K562 (cell line): ENCODE results near the gene CTSW. TPM values are rescaled to one million over a fixed set of nuclear protein-coding genes. Genes with fewer than 3 reads are reported as not detected.

Experiments used
- EGR1 ChIP-seq: fragments of 450-650 bp; conservative IDR thresholded peaks from 2 replicates; pipeline ENCODE4 v1.6.1; 2017; ENCODE audit warnings: mild to moderate bottlenecking
- EP300 ChIP-seq: IDR thresholded peaks from 2 replicates; pipeline ENCODE4 v1.6.1; 2012; ENCODE audit warnings: low read length, improper control_type of control experiment
- HNRNPL ChIP-seq: fragments of 200-400 bp; formaldehyde crosslinking; IDR thresholded peaks from 2 replicates; pipeline ENCODE4 v1.6.1; 2017; ENCODE audit warnings: low read depth, mild to moderate bottlenecking, low read length
- POLR2B ChIP-seq: fragments of 450-650 bp; IDR thresholded peaks from 2 replicates; pipeline ENCODE4 v1.6.1; 2018; ENCODE audit warnings: low read depth; ENCODE audit not compliant: partially characterized antibody
- SIN3A ChIP-seq, 2 experiments: fragments of 150-350 bp in 1 of 2; IDR thresholded peaks; 2 replicates each; pipeline ENCODE4 v1.6.1; 2011 to 2016; ENCODE audit warnings: borderline replicate concordance in 2 of 2, low read depth in 2 of 2, low read length in 2 of 2, mild to moderate bottlenecking in 2 of 2, moderate library complexity in 2 of 2; ENCODE audit not compliant: control insufficient read depth in 1 of 2
- SIRT6 ChIP-seq: IDR thresholded peaks from one replicate; pipeline ENCODE4 v1.6.1; 2012; ENCODE audit warnings: low read depth, mild to moderate bottlenecking, control low read depth, inconsistent platforms, low read length, moderate library complexity
- ZFX ChIP-seq: sonication (generic); formaldehyde crosslinking; IDR thresholded peaks from 2 replicates; pipeline ENCODE4 v1.8.0; 2022; ENCODE audit warnings: mild to moderate bottlenecking, missing genetic modification reagents, moderate library complexity
- ZNF76 ChIP-seq: fragments of 250-450 bp; sonication (Bioruptor Pico); IDR thresholded peaks from 2 replicates; pipeline ENCODE4 v1.4.0; 2020; ENCODE audit warnings: mild to moderate bottlenecking, moderate library complexity, borderline replicate concordance
- polyA plus RNA-seq, 8 experiments: library from polyadenylated mRNA; depleted of rRNA in 4 of 8; stranded (reverse) in 5 of 8; unstranded in 3 of 8; fragments of >200 nt; fragmentation: Nextera tagmentation in 2 of 8; fragmentation: Illumina TruSeq in 1 of 8; extraction: Ambion mirVana in 2 of 8; extraction: Trizol in 1 of 8; gene quantifications; 2 replicates each; pipeline versions ENCODE4 v1.2.1 to v1.2.3, GENCODE V29; 2011 to 2014; ENCODE audit warnings: inconsistent platforms in 1 of 8, missing spikeins in 1 of 8
- total RNA-seq, 7 experiments: library from RNA; depleted of rRNA in 6 of 7; stranded (reverse); fragments of >200 nt in 6 of 7; fragmentation: Illumina TruSeq in 2 of 7; extraction: Trizol in 2 of 7; gene quantifications; 2 replicates each; pipeline versions ENCODE4 v1.2.1 to v1.2.3, GENCODE V29; 2011 to 2021; ENCODE audit warnings: low replicate concordance in 1 of 7
- TF ChIP-seq, protein P1 (sequence below): fragments of 200-400 bp; formaldehyde crosslinking; IDR thresholded peaks from 2 replicates; pipeline ENCODE4 v1.6.1; 2017; ENCODE audit warnings: mild to moderate bottlenecking, low read depth, low read length, moderate library complexity
- TF ChIP-seq, protein P2 (sequence below), 2 experiments: IDR thresholded peaks in 1 of 2; conservative IDR thresholded peaks in 1 of 2; 2 replicates each; pipeline ENCODE4 v1.6.1; 2016; ENCODE audit warnings: low read depth in 2 of 2, mild to moderate bottlenecking in 1 of 2, missing compliant biosample characterization in 1 of 2, missing genetic modification characterization in 1 of 2, moderate library complexity in 1 of 2
- TF ChIP-seq, protein P3 (sequence below), 2 experiments: fragments of 450-650 bp in 1 of 2; sonication (generic) in 1 of 2; formaldehyde crosslinking in 1 of 2; IDR thresholded peaks; 2 replicates each; pipeline versions ENCODE4 v1.7.1 to v1.9.0; 2016 to 2022; ENCODE audit warnings: inconsistent platforms in 1 of 2, mild to moderate bottlenecking in 1 of 2, missing genetic modification reagents in 1 of 2

The CTSW gene
- total and polyA plus RNA-seq, 9 of the 15 experiments (the other 6 are each of a cell fraction or from before 2014, with no cell fraction given): 0.04 TPM; not detected in 8

DNA sequence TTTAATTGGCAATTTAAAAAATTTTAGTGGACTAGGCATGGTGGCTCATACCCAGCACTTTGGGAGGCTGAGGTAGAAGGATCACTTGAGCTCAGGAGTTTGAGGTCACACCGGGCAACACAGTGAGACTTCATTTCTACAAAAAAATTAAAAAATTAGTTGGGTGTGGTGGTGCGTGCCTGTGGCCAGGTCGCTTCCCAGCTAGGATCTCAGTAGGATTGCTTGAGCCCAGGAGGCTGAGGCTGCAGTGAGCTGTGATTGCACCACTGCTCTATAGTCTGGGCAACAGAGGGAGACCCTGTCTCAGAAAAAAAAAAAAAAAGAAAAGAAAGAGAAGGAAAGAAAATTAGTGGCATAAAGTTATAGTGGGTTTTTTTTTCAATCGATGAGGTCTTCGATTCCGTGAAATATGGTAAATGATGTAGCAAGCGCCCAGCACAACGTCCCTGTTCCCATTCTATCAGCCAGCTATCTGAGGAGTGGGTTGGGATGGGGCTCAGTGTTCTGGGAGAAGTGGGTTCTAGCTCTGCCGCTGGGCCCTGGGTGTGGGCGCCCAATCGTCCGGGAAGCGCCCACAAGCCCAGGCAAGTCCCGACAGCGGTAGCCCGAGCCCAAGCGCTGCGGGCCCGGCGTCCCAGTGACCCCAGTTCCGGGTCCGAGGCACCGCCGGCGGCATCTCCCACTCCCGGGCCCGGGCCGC is 19.2 kb downstream of the CTSW start (continued):
- TF ChIP-seq, protein P1, sequence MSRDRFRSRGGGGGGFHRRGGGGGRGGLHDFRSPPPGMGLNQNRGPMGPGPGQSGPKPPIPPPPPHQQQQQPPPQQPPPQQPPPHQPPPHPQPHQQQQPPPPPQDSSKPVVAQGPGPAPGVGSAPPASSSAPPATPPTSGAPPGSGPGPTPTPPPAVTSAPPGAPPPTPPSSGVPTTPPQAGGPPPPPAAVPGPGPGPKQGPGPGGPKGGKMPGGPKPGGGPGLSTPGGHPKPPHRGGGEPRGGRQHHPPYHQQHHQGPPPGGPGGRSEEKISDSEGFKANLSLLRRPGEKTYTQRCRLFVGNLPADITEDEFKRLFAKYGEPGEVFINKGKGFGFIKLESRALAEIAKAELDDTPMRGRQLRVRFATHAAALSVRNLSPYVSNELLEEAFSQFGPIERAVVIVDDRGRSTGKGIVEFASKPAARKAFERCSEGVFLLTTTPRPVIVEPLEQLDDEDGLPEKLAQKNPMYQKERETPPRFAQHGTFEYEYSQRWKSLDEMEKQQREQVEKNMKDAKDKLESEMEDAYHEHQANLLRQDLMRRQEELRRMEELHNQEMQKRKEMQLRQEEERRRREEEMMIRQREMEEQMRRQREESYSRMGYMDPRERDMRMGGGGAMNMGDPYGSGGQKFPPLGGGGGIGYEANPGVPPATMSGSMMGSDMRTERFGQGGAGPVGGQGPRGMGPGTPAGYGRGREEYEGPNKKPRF: peak; percentile 80; the same call in 1 of the 2 replicates
- TF ChIP-seq SIRT6 (no peak), ZNF76 (CRISPR knock-in tag) (no peak), ZFX (CRISPR knock-in tag) (peak; percentile 92), EP300 (0 out of 2 replicates have a peak, but pooled peaks have one; percentile 43), SIN3A (IDR thresholded peaks at IDR 0.05; ENCODE audit: borderline replicate concordance in 2 of 2, control insufficient read depth in 1 of 2, low read depth in 2 of 2, low read length in 2 of 2) (0 out of 4 replicates have a peak, but pooled peaks of 1 of the 2 experiments have one; percentile 83), POLR2B (peak; percentile 12), HNRNPL (no peak), EGR1 (0 out of 2 replicates have a peak, but pooled peaks have one; percentile 26)
- TF ChIP-seq, protein P2, sequence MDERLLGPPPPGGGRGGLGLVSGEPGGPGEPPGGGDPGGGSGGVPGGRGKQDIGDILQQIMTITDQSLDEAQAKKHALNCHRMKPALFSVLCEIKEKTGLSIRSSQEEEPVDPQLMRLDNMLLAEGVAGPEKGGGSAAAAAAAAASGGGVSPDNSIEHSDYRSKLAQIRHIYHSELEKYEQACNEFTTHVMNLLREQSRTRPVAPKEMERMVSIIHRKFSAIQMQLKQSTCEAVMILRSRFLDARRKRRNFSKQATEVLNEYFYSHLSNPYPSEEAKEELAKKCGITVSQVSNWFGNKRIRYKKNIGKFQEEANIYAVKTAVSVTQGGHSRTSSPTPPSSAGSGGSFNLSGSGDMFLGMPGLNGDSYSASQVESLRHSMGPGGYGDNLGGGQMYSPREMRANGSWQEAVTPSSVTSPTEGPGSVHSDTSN (CRISPR knock-in tag; IDR thresholded peaks at IDR 0.05; ENCODE audit: low read depth): no peak
- TF ChIP-seq, protein P2 (tag; conservative IDR thresholded peaks at IDR 0.05; ENCODE audit: low read depth): no peak
- TF ChIP-seq, protein P3, sequence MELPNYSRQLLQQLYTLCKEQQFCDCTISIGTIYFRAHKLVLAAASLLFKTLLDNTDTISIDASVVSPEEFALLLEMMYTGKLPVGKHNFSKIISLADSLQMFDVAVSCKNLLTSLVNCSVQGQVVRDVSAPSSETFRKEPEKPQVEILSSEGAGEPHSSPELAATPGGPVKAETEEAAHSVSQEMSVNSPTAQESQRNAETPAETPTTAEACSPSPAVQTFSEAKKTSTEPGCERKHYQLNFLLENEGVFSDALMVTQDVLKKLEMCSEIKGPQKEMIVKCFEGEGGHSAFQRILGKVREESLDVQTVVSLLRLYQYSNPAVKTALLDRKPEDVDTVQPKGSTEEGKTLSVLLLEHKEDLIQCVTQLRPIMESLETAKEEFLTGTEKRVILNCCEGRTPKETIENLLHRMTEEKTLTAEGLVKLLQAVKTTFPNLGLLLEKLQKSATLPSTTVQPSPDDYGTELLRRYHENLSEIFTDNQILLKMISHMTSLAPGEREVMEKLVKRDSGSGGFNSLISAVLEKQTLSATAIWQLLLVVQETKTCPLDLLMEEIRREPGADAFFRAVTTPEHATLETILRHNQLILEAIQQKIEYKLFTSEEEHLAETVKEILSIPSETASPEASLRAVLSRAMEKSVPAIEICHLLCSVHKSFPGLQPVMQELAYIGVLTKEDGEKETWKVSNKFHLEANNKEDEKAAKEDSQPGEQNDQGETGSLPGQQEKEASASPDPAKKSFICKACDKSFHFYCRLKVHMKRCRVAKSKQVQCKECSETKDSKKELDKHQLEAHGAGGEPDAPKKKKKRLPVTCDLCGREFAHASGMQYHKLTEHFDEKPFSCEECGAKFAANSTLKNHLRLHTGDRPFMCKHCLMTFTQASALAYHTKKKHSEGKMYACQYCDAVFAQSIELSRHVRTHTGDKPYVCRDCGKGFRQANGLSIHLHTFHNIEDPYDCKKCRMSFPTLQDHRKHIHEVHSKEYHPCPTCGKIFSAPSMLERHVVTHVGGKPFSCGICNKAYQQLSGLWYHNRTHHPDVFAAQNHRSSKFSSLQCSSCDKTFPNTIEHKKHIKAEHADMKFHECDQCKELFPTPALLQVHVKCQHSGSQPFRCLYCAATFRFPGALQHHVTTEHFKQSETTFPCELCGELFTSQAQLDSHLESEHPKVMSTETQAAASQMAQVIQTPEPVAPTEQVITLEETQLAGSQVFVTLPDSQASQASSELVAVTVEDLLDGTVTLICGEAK (IDR thresholded peaks at IDR 0.05): 0 out of 2 replicates have a peak, but pooled peaks have one; percentile 36
- TF ChIP-seq, protein P3 (CRISPR knock-in tag; IDR thresholded peaks at IDR 0.05): no peak
